Measurements from ENCODE around the gene KANSL1.
"Not testable (repeated sequence)": the region's sequence is repeated elsewhere in the genome, so short reads cannot be mapped to it uniquely, and the experiment has no call there.

KANSL1 gene

DNA sequence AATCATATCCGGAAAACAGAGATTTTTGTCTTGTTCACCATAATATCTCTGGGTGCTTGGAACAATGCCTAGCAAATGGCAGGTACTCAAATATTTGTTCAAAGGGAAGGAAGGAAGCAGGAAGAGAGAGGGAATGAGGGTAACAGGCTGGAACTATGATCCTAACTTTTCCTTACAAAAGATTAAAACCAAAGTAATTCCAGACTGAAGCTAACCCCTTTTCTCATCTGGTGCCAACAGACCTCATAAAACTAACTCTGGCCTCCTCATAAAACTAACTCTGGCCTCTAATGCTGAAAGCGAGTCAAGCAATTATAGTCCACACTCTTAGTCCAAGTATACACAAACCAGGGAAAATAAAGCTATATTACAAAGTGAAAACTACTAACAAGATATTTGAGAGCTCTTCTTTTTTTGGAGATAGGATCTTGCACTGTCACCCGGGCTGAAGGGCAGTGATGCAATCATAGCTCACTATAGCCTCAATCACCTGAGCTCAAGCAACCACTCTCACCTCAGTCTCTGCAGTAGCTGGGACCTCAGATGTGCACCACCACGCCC is 84.6 kb downstream of the KANSL1 start:
- DNase-seq = no peak

DNA sequence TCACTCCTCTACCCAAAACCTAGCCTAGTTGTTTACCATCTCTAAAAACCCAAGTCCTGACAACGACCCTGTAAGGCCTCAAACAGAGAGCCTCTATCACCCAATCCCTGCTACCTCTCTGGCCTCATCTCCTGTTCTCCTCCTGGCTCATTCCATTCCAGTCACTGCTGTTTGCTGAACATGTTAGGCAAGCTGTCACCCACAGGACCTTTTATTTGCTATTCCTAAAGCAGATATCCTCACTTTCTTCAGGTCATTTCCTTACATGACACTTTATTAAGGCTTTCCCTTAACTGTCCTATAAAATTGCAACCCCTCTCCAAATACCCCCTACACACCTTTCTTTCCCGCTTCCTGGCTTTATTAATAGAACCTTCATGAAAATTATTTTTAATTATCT is 85.1 kb downstream of the KANSL1 start:
- DNase-seq = no peak

DNA sequence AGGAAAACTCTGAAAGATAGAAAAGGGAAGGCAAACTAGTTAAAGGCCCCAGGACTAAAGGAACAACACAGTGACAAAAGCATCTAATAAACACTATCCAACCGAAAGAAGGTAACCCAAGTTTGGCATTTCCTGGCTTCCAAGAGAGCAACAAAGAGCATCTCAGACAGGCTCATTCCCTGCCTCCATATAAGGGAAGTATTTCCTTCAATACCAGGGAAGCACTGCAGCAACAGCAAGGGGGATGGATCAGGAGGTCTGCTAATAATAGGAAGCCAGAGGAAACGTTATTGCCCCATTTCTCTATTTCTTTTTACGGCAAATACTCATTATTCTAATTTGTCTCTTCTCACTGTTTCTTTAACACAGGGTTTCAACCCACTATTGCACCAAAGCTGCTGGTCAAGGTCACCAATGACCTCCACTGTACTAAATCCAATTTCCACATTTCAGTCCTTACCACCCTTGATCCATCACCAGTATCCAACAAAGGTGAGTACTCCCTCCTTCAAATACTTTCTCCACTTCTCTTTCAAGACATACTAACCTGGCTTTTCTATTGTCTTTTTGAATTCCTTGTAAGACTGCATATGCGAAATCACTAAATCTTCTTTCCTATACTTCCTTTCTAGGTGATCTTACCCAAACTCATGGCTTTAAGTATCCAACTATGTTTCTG is 86.1 kb downstream of the KANSL1 start:
- no peak for DNase-seq

DNA sequence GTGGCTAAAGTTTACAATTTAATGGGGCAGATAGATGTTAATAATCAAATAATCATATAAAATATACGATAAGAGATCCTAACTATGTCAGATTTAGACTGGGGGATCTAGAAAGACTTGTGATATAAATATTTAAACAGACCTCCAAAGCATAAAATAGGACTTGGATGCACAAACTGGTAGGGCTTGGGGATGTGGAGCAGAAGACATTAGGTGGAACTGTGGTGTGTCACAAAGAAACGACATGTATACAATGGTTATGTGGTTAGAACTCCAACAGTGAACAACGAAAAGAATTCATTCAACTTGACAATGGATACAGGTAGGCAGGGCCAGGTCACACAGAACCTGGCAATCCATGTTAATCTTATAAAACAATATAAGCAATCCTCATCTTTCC is 90.4 kb downstream of the KANSL1 start:
- DNase-seq = not testable (repeated sequence)

DNA sequence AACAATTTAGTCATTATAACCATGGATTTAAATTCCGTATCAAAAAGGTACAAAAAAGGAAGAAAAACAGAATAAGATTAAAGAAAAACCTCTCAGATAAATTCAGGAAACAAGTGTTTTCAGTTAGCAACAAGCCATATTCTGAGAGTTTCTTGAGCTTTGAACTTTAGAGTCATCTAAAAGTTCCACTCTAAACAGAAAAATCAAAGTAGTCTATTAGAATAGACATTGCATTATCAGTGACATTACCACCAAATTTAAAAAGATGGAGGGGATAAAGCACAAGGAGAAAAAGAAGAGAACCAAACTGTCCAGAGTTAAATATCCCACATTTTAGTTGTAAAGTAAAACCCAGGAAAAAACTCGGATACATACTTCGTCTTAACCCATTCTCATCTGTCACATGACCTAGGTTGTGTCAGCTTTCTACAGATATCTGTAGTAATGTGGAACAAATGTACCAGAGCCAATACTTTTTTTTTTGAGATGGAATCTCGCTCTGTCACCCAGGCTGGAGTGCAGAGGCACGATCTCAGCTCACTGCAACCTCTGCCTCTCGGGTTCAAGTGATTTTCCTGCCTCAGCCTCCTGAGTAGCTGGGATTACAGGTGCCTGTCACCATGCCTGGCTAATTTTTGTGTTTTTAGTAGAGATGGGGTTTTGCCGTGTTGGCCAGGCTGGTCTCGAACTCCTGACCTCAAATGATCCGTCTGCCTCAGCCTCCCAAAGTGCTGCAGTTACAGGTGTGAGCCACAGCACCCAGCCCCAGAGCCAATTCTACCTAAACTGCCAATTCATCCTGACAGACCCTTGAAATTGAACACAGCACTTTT is 91.2 kb downstream of the KANSL1 start:
- not testable (repeated sequence) for DNase-seq

DNA sequence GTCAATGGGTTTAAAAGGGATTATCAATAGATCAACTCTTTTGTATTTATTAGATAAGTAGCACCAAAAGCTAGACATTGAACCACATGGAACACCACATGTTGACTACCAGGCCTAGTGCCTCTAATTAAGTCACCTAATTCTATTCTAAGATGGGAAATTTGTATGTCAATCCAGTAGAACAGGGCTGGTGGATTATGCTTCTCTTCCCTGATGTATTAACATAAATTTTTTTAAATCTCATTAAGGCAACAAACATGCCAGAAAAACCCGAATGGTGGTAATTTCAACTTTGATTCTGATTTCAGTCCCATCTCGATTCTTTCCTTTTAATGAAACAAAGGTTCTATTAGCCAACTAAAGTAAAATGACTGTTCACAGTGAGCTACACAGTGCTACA is 92.6 kb downstream of the KANSL1 start:
- DNase-seq = no peak

DNA sequence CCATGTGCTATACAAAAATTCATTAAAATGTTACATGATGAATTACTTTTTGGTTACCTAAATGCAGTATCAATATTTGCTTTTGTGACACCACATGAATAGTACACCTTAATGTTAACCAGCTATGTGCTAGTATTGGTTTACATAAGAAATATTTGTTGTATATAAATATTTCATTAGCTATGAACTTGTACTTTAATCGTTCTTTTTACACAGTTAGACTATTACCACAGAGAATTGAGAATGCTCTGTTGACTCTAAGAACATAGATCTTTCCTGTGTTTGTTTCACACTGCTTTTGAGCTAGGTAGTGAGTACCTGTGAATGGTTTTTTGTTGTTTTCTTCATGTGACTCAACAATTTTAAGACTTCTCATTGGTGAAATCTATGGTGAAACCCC is 93.4 kb downstream of the KANSL1 start:
- no peak for DNase-seq

DNA sequence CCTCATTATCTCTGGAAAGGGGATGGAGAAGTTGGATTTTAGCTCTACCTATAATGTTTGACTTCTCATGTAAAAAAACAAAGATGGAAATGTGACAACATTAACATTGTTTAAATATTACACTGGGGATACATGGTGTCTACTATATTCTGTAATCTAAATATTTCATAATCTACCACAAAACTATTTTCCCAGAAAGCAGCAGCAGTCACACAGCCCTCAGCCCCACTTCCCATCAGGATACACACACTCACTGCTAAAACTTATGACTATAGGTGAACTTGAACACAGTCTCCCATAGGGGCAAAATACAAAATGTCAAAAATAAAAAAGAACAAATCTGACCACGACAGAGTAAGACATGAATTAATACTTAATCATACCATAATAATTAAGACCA is 95.7 kb downstream of the KANSL1 start:
- no peak for DNase-seq

DNA sequence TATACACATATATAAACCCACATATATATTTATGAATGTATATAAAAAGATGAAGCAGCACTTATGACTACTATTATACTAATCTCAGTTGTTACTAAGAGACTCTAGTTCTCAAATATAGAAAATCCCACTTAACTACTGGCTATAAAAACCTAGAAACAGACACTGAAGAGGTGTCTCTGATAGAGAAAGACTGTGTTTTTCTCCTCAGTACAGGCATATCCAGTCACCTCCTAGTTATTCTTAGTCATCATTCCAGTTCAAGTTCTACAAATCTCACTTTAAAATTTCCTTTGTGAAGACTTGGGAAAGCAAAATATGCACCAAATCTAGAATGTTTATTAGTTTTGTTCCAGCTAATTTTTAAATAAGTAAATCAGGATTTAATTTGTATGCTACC is 100.2 kb downstream of the KANSL1 start:
- DNase-seq = no peak

DNA sequence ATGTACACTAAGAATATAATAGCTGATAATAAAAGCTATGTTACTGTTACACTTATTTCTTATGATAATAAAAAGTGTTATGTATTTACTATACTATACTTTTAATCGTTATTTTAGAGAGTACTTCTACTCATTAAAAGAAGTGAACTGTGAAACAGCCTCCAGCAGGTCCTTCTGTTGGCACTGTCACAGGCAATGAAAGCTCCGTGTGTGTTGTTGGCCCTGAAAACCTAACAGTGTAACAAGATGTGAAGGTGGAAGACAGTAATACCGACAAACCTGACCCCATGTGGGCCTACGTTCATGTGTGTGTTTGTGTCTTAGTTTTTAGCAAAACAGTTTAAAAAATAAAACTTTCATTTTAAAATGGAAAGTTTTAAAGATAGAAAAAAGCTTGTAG is 102.4 kb downstream of the KANSL1 start:
- no peak for DNase-seq

DNA sequence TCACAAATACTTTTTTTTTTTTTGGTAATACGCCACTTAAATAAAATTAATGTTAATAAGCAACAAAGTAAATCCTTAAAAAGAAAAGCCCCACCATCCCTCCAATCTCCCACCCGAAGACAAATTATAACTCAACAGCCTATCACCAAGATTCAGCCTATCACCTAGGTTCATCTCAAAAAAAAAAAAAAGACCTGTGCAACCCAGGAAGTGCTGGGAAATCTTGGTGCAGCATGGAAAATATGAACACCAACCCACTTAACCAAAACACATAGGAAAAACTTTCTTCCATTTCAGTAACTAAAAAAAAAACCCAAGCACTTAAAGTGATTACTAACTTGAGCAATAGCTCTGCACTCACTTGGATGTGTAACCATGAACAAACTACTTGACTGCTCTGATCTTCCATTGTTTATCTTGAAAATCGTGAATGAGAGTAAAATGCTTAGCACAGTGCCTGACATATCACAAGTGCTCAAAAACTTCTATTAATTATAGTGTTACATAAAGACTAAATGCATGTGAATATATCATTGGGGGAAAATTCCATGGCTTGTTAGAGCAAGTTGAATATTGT is 103.8 kb downstream of the KANSL1 start:
- no peak for DNase-seq

DNA sequence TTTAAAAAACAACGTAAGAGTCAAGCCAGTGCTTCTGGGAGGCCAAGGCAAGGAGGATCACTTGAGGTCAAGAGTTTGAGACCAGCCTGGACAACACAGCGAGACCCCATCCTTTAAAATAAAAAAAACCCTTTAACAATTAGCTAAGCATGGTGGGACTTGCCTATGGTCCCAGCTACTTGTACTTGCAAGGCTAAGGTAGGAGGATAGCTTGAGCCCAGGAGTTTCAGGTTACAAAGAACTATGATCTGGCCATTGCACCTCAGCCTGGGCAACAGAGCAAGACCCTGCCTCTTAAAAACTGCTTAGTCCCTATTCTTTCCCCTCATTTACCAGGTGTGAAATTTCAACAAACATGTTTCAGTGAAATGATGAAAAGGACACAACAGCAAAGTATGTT is 104.6 kb downstream of the KANSL1 start:
- no peak for DNase-seq

DNA sequence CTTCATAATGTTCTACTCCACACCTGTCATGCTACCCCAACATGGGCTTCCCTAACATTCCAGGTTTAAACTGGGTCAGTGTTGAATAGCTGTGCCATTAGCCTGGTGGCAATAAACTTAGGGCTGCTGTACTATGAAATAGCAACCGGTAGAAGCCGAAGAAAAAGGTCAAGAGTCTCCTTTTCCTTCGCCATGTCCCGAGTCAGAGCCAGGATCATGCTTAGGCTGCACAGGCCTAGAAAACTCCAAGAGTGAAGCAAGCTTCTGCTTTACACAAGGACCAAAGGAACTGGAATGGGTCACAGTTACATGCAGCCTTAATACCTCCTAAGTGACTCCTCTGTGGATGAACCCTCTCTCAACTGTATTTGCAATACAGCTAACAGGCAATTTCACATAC is 105.4 kb downstream of the KANSL1 start:
- DNase-seq = not testable (repeated sequence)

DNA sequence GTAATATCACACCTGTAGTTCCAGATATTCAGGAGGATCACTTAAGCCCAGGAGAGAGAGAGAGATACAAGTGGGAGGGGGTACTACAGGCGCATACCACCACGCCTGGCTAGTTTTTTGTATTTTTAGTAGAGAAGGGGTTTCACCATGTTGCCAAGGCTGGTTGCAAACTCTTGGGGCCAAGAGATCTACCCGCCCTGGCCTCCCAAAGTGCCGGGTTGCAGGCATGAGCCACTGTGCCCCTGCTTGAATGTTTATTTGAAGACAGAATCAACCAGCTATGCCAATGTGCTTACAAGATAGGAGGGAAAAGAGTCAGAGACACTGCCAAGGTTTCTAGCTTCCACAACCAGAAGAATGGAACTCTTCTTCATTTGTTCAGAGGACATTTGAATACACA is 106.4 kb downstream of the KANSL1 start:
- DNase-seq = no peak

DNA sequence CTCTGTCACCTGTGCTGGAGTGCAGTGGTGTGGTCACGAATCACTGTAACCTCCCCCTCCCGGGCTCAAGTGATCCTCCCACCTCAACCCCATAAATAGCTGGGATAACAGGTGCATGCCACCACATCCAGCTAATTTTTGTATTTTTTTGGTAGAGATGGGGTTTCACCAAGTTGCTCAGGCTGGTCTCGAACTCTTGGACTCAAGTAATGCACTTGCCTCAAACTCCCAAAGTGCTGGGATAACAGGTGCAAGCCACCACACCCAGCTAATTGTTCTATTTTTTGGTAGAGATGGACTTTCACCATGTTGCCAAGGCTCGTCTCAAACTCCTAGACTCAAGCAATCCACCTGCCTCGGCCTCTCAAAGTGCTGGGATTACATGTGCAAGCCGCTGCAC is 107.7 kb downstream of the KANSL1 start:
- no peak for DNase-seq

DNA sequence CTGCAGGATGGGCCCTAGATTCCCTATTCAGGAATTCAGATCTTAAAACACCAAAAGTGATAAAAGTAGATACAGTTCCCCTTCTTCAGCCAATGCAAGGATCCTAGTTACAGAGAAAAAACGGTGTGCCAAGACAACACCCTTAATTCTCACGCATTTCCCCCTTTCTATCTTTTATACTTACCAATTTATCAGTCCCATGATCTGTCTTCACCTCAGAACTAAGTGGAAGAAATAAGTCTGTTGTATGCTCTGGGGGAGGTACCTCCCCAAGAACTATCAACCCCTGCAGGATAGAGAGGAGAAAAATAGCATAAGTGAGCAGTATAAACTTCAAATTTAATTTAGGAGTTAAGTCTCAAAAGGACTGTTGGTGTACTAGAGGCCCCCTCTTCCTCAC is 111.0 kb downstream of the KANSL1 start:
- no peak for DNase-seq

DNA sequence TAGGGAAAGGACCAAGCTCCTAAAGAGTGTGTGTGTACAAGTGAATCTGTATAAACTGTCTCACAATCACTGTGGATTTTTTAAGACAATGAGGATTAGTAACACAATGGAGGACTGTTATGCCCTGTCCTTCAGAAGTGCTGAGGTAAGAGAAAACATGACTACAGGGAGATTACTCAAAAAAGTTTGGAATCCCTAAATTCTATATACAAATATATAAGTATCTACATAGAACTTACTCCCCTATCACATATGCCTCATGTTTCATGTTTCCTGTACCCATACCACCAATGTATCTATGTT is 112.3 kb downstream of the KANSL1 start:
- no peak for DNase-seq

DNA sequence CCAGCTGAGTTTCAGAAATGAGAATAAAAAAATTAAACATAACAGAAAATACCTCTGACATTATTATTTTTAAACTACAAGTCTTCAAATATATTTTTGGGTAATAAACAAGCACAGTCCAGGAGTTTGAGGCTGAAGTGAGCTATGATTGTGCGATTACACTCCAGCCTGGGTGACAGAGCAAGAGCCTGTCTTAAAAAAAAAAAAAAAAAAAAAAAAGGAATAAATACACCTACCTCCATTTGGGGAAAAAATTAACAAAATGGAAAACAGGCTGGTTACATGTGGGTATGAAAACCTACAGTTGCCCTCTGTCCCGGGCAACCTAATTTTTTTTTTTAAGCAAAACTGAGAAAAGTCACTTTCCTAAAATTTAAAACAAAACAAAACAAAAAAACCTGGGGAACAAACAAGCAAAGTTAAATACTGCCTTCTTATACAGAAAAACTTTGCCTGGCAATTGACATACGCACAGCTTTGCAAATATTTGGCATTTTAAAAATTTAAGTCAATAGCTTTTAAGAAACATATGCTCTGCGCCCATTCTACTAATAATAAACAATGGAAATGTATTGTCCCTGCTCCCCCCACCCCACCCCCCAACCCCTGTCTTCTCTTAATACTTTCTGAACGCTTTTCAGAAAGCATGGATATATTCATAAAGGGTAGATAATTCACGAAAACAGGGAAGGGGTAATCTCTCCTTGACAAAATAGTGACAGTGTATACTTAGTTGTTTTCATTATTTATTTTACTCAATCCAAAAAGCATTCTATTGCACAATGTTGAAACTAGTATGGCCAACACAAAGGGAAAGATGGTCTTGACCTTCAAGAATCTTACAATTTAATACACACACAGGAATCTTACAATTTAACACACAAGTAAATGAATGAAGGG is 112.9 kb downstream of the KANSL1 start:
- DNase-seq = no peak

DNA sequence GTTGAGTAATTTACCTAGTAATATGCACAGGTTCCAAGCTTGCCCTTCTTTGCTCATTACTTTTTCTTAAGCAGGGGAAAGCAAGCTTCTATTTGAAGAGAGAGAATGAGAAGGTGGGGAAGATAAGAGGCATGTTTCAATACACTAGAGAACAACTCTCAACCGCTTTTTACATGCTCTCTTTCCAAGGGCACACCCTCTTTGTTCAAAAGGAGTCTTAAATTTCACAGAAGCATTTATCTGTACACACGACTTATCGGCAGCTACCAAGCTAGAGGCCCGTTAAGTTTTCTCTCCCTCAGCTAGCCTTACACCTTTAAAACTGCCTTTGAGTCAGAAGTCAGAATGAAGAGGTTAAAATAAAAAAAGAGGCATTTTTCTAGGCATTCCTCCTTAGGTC is 114.6 kb downstream of the KANSL1 start:
- DNase-seq = no peak

DNA sequence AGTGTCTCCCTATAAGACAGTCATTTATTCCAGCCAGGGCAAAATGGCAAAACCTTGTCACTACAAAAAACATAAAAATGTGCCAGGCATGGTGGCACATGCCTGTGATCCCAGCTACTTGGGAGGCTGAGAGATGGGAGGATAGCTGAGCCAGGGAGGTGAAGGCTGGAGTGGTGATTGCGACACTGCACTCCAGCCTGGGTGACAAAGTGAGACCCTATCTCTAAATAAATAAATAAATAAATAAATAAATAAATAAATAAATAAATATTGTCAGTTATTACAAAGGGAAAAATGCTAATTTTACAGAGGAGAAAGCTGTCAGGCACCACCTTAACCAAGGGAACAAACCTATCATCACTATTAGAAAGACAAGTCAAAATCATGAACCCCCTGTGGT is 118.7 kb downstream of the KANSL1 start:
- no peak for DNase-seq

DNA sequence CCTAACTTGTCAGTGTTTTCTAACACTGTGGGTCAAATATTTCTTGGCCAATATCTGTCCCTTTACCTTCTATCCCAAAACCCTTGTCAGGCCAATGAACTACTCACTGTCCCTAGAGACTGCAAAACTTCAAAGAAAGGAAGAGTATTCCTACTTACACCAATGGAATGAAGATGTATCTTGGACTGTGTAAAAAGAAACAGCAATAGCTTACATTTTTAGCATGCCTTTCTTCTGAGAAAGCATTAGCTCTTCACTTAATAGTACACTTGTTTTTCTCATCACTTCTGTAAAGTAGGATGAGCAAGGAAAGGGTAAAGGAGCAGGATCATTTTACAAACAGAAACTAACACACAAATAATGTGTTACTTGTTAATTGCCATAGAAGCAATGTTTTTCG is 120.2 kb downstream of the KANSL1 start:
- DNase-seq = no peak

DNA sequence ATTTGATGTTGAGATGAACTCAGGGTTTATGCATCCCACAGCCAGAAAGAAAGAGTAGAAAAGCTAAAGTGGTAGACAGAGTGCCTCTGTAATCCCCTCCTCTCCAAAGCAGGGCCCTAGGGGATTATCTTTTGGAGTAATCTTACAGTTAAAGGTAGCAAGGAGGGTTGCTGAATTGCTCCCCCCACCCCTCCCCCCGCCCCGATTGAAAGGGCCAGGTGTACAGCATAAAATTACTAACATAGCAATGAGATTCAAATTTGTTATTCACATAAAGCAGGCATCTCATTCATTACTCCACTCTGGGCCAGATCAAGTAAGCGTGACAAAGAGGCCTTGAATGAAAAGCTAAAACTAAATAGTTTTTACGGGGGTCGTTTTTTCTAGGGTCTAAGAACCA is 121.4 kb downstream of the KANSL1 start:
- DNase-seq = no peak

DNA sequence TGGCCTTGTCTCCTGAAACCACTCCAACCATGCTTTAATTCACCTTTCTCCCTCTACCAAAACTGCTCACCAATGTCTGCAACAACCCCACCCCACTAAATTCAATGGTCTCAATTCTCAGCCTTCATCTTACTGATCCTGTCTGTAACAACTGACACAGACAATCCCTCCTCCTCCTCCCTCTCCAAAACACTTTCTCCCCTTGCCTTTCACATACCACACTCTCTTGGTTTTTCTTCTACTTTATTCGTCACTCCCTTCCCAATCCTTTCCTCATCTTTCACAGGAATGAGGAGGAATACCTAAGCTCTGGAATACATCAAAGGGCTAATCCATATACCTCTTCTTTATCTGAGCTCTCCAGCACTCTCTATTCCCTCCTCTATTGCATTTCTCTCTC is 128.8 kb downstream of the KANSL1 start:
- no peak for DNase-seq
